Smooth muscle cell (in vitro differentiated cells): ENCODE results near the gene ANGPTL8. TPM values are rescaled to one million over a fixed set of nuclear protein-coding genes. Genes with fewer than 3 reads are reported as not detected.

Source experiments
- DNase-seq: peaks from one replicate; lab custom pipeline; 2025; ENCODE audit not compliant: unreplicated experiment; lab: John Stamatoyannopoulos, UW
- H2AFZ ChIP-seq: fragments of 200-600 bp; sonication (generic); 2 replicates; pipeline ENCODE4 v1.6.0; 2016; ENCODE audit warnings: antibody characterized with exemption, low read depth, mild to moderate bottlenecking
- H3F3A ChIP-seq: fragments of 200-600 bp; sonication (generic); 2 replicates; pipeline ENCODE4 v1.6.0; 2017; ENCODE audit warnings: antibody characterized with exemption, low read depth
- H3K27ac ChIP-seq: fragments of 200-600 bp; sonication (generic); 2 replicates; pipeline ENCODE4 v1.5.1; 2016; ENCODE audit warnings: low read depth, mild to moderate bottlenecking
- H3K27me3 ChIP-seq: fragments of 200-600 bp; sonication (generic); 2 replicates; pipeline ENCODE4 v1.6.1; 2016; ENCODE audit warnings: low read depth, mild to moderate bottlenecking
- H3K36me3 ChIP-seq: fragments of 200-600 bp; sonication (generic); 2 replicates; pipeline ENCODE4 v1.5.1; 2016; ENCODE audit warnings: low read depth
- H3K4me1 ChIP-seq: fragments of 200-600 bp; sonication (generic); 2 replicates; pipeline ENCODE4 v1.5.1; 2016; ENCODE audit warnings: low read depth
- H3K4me2 ChIP-seq: fragments of 200-600 bp; sonication (generic); 2 replicates; pipeline ENCODE4 v1.6.0; 2016; ENCODE audit warnings: mild to moderate bottlenecking
- H3K4me3 ChIP-seq: fragments of 200-600 bp; sonication (generic); 2 replicates; pipeline ENCODE4 v1.5.1; 2016; ENCODE audit warnings: mild to moderate bottlenecking
- H3K79me2 ChIP-seq: fragments of 200-600 bp; sonication (generic); 2 replicates; pipeline ENCODE4 v1.6.0; 2016; ENCODE audit warnings: low read depth, mild to moderate bottlenecking
- H3K9ac ChIP-seq: fragments of 200-600 bp; sonication (generic); 2 replicates; pipeline ENCODE4 v1.6.0; 2016; ENCODE audit warnings: low read depth
- H3K9me3 ChIP-seq: fragments of 200-600 bp; sonication (generic); replicated peaks from 2 replicates; pipeline ENCODE4 v1.5.1; 2016; ENCODE audit warnings: low read depth
- H4K20me1 ChIP-seq: fragments of 200-600 bp; sonication (generic); 2 replicates; pipeline ENCODE4 v1.6.0; 2016; ENCODE audit warnings: low read depth
- WGBS: methylation state at CpG from one replicate; pipeline ENCODE4 v1.1.7; 2016; ENCODE audit warnings: low lambda C conversion rate; 5-methylcytosine and 5-hydroxymethylcytosine counted together
- polyA plus RNA-seq: library from polyadenylated mRNA; unstranded; fragments of >200 nt; fragmentation: Nextera tagmentation; extraction: Ambion mirVana; gene quantifications from 2 replicates; pipeline ENCODE4 v1.2.1, GENCODE V29; 2016
- total RNA-seq: library from RNA; depleted of rRNA; stranded (reverse); fragments of >200 nt; gene quantifications from 2 replicates; pipeline ENCODE4 v1.2.3, GENCODE V29; 2014
- TF ChIP-seq, protein P1 (sequence below): fragments of 200-600 bp; sonication (generic); IDR thresholded peaks from 2 replicates; pipeline ENCODE4 v1.5.1; 2017; ENCODE audit warnings: borderline replicate concordance, mild to moderate bottlenecking, antibody characterized with exemption; ENCODE audit not compliant: insufficient read depth, poor library complexity, severe bottlenecking

ANGPTL8 gene
- total and polyA plus RNA-seq, 2 experiments from 2014 or later = 0.54 to 0.80 TPM

GRCh38 chr19:11279505-11280236 is 40.3 kb downstream of the ANGPTL8 start:
- WGBS = 85% methylated on average over 5 of the region's 5 CpGs
- H3K4me2 ChIP-seq = no peak overlapping the region
- no peak overlapping the region for H3K9ac ChIP-seq

DNA sequence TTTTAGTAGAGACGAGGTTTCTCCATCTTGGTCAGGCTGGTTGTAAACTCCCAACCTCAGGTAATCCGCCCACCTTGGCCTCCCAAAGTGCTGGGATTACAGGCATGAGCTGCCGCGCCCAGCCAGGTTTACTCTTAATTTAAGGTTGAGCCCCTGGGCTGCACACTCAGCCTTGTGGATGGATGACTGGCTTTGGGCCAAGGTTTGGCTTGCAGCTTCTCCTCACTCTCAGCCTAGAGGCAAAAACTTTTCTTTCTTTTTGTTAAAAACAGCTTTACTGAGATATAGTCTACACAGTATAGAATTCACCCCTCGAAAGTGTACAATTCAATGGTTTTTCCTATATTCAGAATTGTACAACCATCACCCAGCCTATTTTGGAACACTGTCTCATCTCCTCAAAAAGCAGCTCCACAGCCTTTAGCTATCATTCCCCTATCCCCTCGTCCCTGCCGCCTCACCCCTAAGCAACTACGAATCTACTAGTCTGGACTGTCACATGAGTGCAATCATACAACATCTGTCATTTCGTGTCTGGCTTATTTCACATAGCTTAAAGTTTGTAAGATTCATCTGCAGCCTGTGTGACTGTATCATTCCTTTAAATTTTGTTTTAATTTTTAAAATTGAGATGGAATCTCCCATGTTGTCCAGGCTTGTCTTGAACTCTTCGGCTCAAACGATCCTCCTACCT is 42.1 kb downstream of the ANGPTL8 start:
- Histone ChIP-seq H3K4me2 (no peak overlapping the region), H3K4me1 (no peaks in the 10 kb centered on the region), H3K27me3 (no peaks in the 10 kb centered on the region), H3K9ac (no peak overlapping the region), H3K4me3 (no peak overlapping the region), H3K36me3 (no peaks in the 10 kb centered on the region), H3F3A (no peaks in the 10 kb centered on the region), H4K20me1 (no peaks in the 10 kb centered on the region), H2AFZ (no peak overlapping the region), H3K27ac (no peak overlapping the region), H3K9me3 (no peaks in the 10 kb centered on the region), H3K79me2 (no peaks in the 10 kb centered on the region)
- TF ChIP-seq, protein P1, sequence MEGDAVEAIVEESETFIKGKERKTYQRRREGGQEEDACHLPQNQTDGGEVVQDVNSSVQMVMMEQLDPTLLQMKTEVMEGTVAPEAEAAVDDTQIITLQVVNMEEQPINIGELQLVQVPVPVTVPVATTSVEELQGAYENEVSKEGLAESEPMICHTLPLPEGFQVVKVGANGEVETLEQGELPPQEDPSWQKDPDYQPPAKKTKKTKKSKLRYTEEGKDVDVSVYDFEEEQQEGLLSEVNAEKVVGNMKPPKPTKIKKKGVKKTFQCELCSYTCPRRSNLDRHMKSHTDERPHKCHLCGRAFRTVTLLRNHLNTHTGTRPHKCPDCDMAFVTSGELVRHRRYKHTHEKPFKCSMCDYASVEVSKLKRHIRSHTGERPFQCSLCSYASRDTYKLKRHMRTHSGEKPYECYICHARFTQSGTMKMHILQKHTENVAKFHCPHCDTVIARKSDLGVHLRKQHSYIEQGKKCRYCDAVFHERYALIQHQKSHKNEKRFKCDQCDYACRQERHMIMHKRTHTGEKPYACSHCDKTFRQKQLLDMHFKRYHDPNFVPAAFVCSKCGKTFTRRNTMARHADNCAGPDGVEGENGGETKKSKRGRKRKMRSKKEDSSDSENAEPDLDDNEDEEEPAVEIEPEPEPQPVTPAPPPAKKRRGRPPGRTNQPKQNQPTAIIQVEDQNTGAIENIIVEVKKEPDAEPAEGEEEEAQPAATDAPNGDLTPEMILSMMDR = no peak
- WGBS = 77% methylated on average over 11 of the region's 11 CpGs
- no peak for DNase-seq

More at GRCh38 chr19:11279505-11280236, 40.3 kb downstream of the ANGPTL8 start:
- DNase-seq = no peak
- Histone ChIP-seq H3K4me1 (no peaks in the 10 kb centered on the region), H2AFZ (no peak overlapping the region), H3F3A (no peaks in the 10 kb centered on the region), H3K27me3 (no peaks in the 10 kb centered on the region), H3K27ac (no peak overlapping the region), H3K9me3 (no peaks in the 10 kb centered on the region), H3K79me2 (no peaks in the 10 kb centered on the region), H4K20me1 (no peaks in the 10 kb centered on the region), H3K4me3 (no peak overlapping the region), H3K36me3 (no peaks in the 10 kb centered on the region)
- TF ChIP-seq, protein P1 = no peak

DNA sequence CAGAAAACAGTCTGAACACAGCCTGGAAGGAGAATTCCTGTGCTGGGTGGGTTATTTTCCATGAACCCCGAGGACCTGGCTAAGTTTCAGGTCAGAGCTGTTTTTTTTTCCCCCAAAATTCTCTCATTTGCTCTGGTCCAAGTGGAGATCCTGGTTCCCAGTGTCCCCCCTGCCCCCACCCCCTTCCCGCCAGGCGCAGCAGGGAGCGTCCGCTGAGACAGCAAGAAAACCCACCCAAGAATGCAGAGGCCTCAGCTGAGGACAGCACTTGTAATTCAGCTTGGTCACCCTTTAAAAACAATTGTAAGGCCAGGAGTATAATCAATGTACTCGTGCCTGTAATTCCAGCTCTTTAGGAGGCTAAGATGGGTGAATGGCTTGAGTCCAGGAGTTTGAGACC is 45.1 kb downstream of the ANGPTL8 start:
- no peak overlapping the region for H3K4me2 ChIP-seq
- H3K4me1 ChIP-seq = no peaks in the 10 kb centered on the region
- TF ChIP-seq, protein P1 = no peak
- no peak overlapping the region for H3K4me3 ChIP-seq
- no peak for DNase-seq
- no peak overlapping the region for H2AFZ ChIP-seq
- H3K27me3 ChIP-seq = no peaks in the 10 kb centered on the region
- no peaks in the 10 kb centered on the region for H3K36me3 ChIP-seq
- H3K9me3 ChIP-seq = no peaks in the 10 kb centered on the region
- H3K27ac ChIP-seq = no peak overlapping the region
- no peaks in the 10 kb centered on the region for H3K79me2 ChIP-seq
- WGBS = 59% methylated on average over 6 of the region's 6 CpGs
- H3K9ac ChIP-seq = no peak overlapping the region
- no peaks in the 10 kb centered on the region for H4K20me1 ChIP-seq
- H3F3A ChIP-seq = no peaks in the 10 kb centered on the region
